Vagina (tissue), 2 donors: ENCODE data around the gene ELOVL6. TPM values are rescaled to one million over a fixed set of nuclear protein-coding genes. Genes with fewer than 3 reads are reported as not detected.

Experiments used
- DNase-seq, 2 donors: peaks; one replicate each; pipeline ENCODE4 v3.0.0-alpha.2; 2017; ENCODE audit errors: extremely low spot score in 2 of 2
- H3K27ac ChIP-seq: fragments of 200-600 bp; sonication (generic); one replicate; pipeline ENCODE4 v1.5.1; 2019
- H3K27me3 ChIP-seq: fragments of 200-600 bp; sonication (generic); one replicate; pipeline ENCODE4 v1.5.1; 2019
- H3K36me3 ChIP-seq, 2 donors: fragments of 200-600 bp; sonication (generic); one replicate each; pipeline ENCODE4 v1.5.1; 2017 to 2019
- H3K4me1 ChIP-seq: fragments of 200-600 bp; sonication (generic); one replicate; pipeline ENCODE4 v1.5.1; 2019
- H3K4me3 ChIP-seq, 2 donors: fragments of 200-600 bp; sonication (generic); 1 replicate in 1 of 2; 2 replicates in 1 of 2; pipeline ENCODE4 v1.5.1; 2016 to 2019
- H3K9me3 ChIP-seq: fragments of 200-600 bp; sonication (generic); one replicate; pipeline ENCODE4 v1.5.1; 2019
- CTCF ChIP-seq, 3 experiments: fragments of 450-650 bp in 2 of 3; fragments of 200-600 bp in 1 of 3; sonication (generic) in 1 of 3; IDR thresholded peaks; one replicate each; pipeline ENCODE4 v1.5.1; 2017 to 2019; ENCODE audit warnings: antibody characterized with exemption in 3 of 3, mild to moderate bottlenecking in 2 of 3, moderate library complexity in 2 of 3
- POLR2A ChIP-seq, 2 donors: fragments of 450-650 bp; IDR thresholded peaks; one replicate each; pipeline ENCODE4 v1.6.1; 2017; ENCODE audit warnings: antibody characterized with exemption in 2 of 2, mild to moderate bottlenecking in 2 of 2, moderate library complexity in 2 of 2
- POLR2AphosphoS5 ChIP-seq, 2 donors: sonication (generic); formaldehyde crosslinking; IDR thresholded peaks; one replicate each; pipeline ENCODE4 v1.9.0; 2017; ENCODE audit warnings: antibody characterized with exemption in 2 of 2, mild to moderate bottlenecking in 2 of 2, low read depth in 1 of 2; ENCODE audit not compliant: insufficient read depth in 1 of 2
- intact Hi-C: fragments of 100-400 bp; cut with DNase I; formaldehyde crosslinking; loops from one replicate; pipeline ENCODE4 v1.15.1; 2023
- total RNA-seq: library from RNA; depleted of rRNA; stranded (reverse); fragments of >200 nt; gene quantifications from one replicate; pipeline ENCODE4 v1.2.3, GENCODE V29; 2016

Gene ELOVL6
- total RNA-seq, 1 donor from 2014 or later, result 9.1 TPM

- TF ChIP-seq POLR2A (IDR thresholded peaks at IDR 0.05) (no peak), CTCF (IDR thresholded peaks at IDR 0.05) (no peak), POLR2AphosphoS5 (IDR thresholded peaks at IDR 0.05; ENCODE audit: insufficient read depth in 1 of 2, low read depth in 1 of 2) (no peak)
- DNase-seq, result no peak
- no peaks in the 10 kb centered on the region for H3K4me1 ChIP-seq
- no peak overlapping the region for H3K27ac ChIP-seq
- no peak overlapping the region for H3K4me3 ChIP-seq
- no peaks in the 10 kb centered on the region for H3K9me3 ChIP-seq
- no peaks in the 10 kb centered on the region for H3K27me3 ChIP-seq
- intact Hi-C loops, result no loop called here
- H3K36me3 ChIP-seq, result no peaks in the 10 kb centered on the region
Observed at GRCh38 chr4:110135523-110135922, 62.9 kb downstream of the ELOVL6 start.

GRCh38 chr4:110135076-110135475 is 63.3 kb downstream of the ELOVL6 start:
- H3K36me3 ChIP-seq, result no peaks in the 10 kb centered on the region
- H3K9me3 ChIP-seq, result no peaks in the 10 kb centered on the region
- intact Hi-C loops, result no loop called here
- no peaks in the 10 kb centered on the region for H3K4me1 ChIP-seq
- no peak for DNase-seq
- H3K4me3 ChIP-seq, result no peak overlapping the region
- no peak overlapping the region for H3K27ac ChIP-seq
- no peaks in the 10 kb centered on the region for H3K27me3 ChIP-seq
- no peak for TF ChIP-seq CTCF (IDR thresholded peaks at IDR 0.05)
- TF ChIP-seq POLR2AphosphoS5 (IDR thresholded peaks at IDR 0.05; ENCODE audit: insufficient read depth in 1 of 2, low read depth in 1 of 2), result no peak
- TF ChIP-seq POLR2A (IDR thresholded peaks at IDR 0.05), result no peak

GRCh38 chr4:110134269-110134869 is 64.0 kb downstream of the ELOVL6 start:
- Histone ChIP-seq H3K27ac (no peak overlapping the region), H3K4me1 (no peaks in the 10 kb centered on the region), H3K36me3 (no peaks in the 10 kb centered on the region), H3K27me3 (no peaks in the 10 kb centered on the region), H3K4me3 (no peak overlapping the region), H3K9me3 (no peaks in the 10 kb centered on the region)
- intact Hi-C loops, result no loop called here
- DNase-seq, result no peak
- no peak for TF ChIP-seq CTCF (IDR thresholded peaks at IDR 0.05)

GRCh38 chr4:110132816-110133719 is 65.3 kb downstream of the ELOVL6 start:
- intact Hi-C loops, result no loop called here
- H3K4me3 ChIP-seq, result no peak overlapping the region
- H3K9me3 ChIP-seq, result no peaks in the 10 kb centered on the region
- TF ChIP-seq CTCF (IDR thresholded peaks at IDR 0.05), result no peak
- no peak for TF ChIP-seq POLR2AphosphoS5 (IDR thresholded peaks at IDR 0.05; ENCODE audit: insufficient read depth in 1 of 2, low read depth in 1 of 2)
- no peaks in the 10 kb centered on the region for H3K27me3 ChIP-seq
- H3K27ac ChIP-seq, result no peak overlapping the region
- no peaks in the 10 kb centered on the region for H3K4me1 ChIP-seq
- no peaks in the 10 kb centered on the region for H3K36me3 ChIP-seq
- no peak for DNase-seq

- TF ChIP-seq POLR2AphosphoS5 (IDR thresholded peaks at IDR 0.05; ENCODE audit: insufficient read depth in 1 of 2, low read depth in 1 of 2) (no peak), CTCF (IDR thresholded peaks at IDR 0.05) (no peak), POLR2A (IDR thresholded peaks at IDR 0.05) (no peak)
- Histone ChIP-seq H3K36me3 (no peaks in the 10 kb centered on the region), H3K9me3 (no peaks in the 10 kb centered on the region), H3K27me3 (no peaks in the 10 kb centered on the region), H3K4me3 (no peak overlapping the region), H3K4me1 (no peaks in the 10 kb centered on the region), H3K27ac (no peak overlapping the region)
- intact Hi-C loops, result no loop called here
- no peak for DNase-seq
Observed at GRCh38 chr4:110131916-110132315, 66.5 kb downstream of the ELOVL6 start.
